H1 (cell line): Measurements from ENCODE around the gene MSI2. TPM values are rescaled to one million over a fixed set of nuclear protein-coding genes. Genes with fewer than 3 reads are reported as not detected.

Source experiments
- CTCF ChIA-PET: fragments of 300-600 bp; sonication (Branson Sonifier 250); formaldehyde crosslinking; loops from one replicate; lab custom pipeline; 2021; ENCODE audit not compliant: partially characterized antibody; lab: Charles Lee
- POLR2A ChIA-PET: fragments of 300-600 bp; sonication (Branson Sonifier 250); formaldehyde crosslinking; loops from one replicate; lab custom pipeline; 2021; ENCODE audit warnings: inconsistent platforms; ENCODE audit not compliant: partially characterized antibody; lab: Charles Lee
- DNase-seq, 2 experiments: peaks; one replicate each; pipeline versions ENCODE4 v3.0.0 to v3.0.0-alpha.2; 2010 to 2022; ENCODE audit warnings: low spot score in 2 of 2, low read depth in 1 of 2, mixed read lengths in 1 of 2
- FAIRE-seq: peaks from 2 replicates; lab custom pipeline; 2011; peaks lifted over from hg19 to GRCh38; lab: Jason Lieb, UNC
- H2AFZ ChIP-seq: 2 replicates; pipeline ENCODE4 v1.8.1; 2012; ENCODE audit warnings: low read length, inconsistent platforms
- H2AK5ac ChIP-seq: 2 replicates; pipeline ENCODE4 v1.6.1; 2013; ENCODE audit warnings: low read depth, low read length
- H2BK120ac ChIP-seq: replicated peaks from 2 replicates; pipeline ENCODE3; 2013; ENCODE audit warnings: low read depth, low read length, inconsistent platforms
- H2BK12ac ChIP-seq: 2 replicates; pipeline ENCODE4 v1.6.1; 2013; ENCODE audit warnings: low read depth, low read length
- H2BK15ac ChIP-seq: 2 replicates; pipeline ENCODE4 v1.6.1; 2013; ENCODE audit warnings: low read length
- H2BK20ac ChIP-seq: 2 replicates; pipeline ENCODE4 v1.6.1; 2013; ENCODE audit warnings: low read length
- H2BK5ac ChIP-seq: 2 replicates; pipeline ENCODE4 v1.6.1; 2013; ENCODE audit warnings: low read depth, low read length
- H3K14ac ChIP-seq: 2 replicates; pipeline ENCODE4 v1.6.1; 2013; ENCODE audit warnings: inconsistent platforms; ENCODE audit not compliant: insufficient read length
- H3K18ac ChIP-seq: 2 replicates; pipeline ENCODE4 v1.6.1; 2013; ENCODE audit warnings: low read length; ENCODE audit errors: extremely low read depth
- H3K23ac ChIP-seq: 2 replicates; pipeline ENCODE4 v1.6.1; 2013; ENCODE audit warnings: inconsistent platforms; ENCODE audit not compliant: insufficient read length
- H3K23me2 ChIP-seq: 2 replicates; pipeline ENCODE4 v1.6.1; 2013; ENCODE audit warnings: low read depth, low read length
- H3K27ac ChIP-seq: 2 replicates; pipeline ENCODE4 v1.6.1; 2011; ENCODE audit warnings: low read depth, low read length, inconsistent platforms
- H3K27me3 ChIP-seq, 4 experiments: replicated peaks in 1 of 4; 1 replicate in 1 of 4; 2 replicates in 3 of 4; pipeline versions ENCODE4 v1.6.1 to v1.8.1; 2011 to 2013; ENCODE audit warnings: low read length in 3 of 4, mild to moderate bottlenecking in 3 of 4, inconsistent platforms in 2 of 4, mixed read lengths in 2 of 4, moderate library complexity in 1 of 4; ENCODE audit not compliant: control insufficient read depth in 3 of 4, insufficient read depth in 3 of 4; ENCODE audit errors: extremely low read depth in 1 of 4
- H3K36me3 ChIP-seq, 4 experiments: 2 replicates each; pipeline versions ENCODE4 v1.6.1 to v1.8.1; 2011 to 2013; ENCODE audit warnings: mild to moderate bottlenecking in 4 of 4, low read length in 3 of 4, moderate library complexity in 2 of 4, control low read depth in 1 of 4, inconsistent platforms in 1 of 4; ENCODE audit not compliant: insufficient read depth in 4 of 4, control insufficient read depth in 2 of 4
- H3K4ac ChIP-seq: replicated peaks from 2 replicates; pipeline ENCODE3; 2013; ENCODE audit warnings: low read length, low read depth, mixed read lengths, inconsistent platforms; ENCODE audit not compliant: insufficient read length
- H3K4me1 ChIP-seq, 4 experiments: replicated peaks in 1 of 4; 1 replicate in 1 of 4; 2 replicates in 3 of 4; pipeline versions ENCODE4 v1.6.1 to v1.8.1; 2011 to 2013; ENCODE audit warnings: low read length in 3 of 4, inconsistent platforms in 2 of 4, mixed read lengths in 1 of 4; ENCODE audit not compliant: insufficient read depth in 4 of 4, control insufficient read depth in 3 of 4
- H3K4me2 ChIP-seq, 2 experiments: 2 replicates each; pipeline versions ENCODE4 v1.6.1 to v1.8.1; 2011 to 2013; ENCODE audit warnings: low read depth in 2 of 2, low read length in 2 of 2, control low read depth in 1 of 2, inconsistent platforms in 1 of 2, mild to moderate bottlenecking in 1 of 2; ENCODE audit not compliant: insufficient read depth in 1 of 2
- H3K4me3 ChIP-seq, 4 experiments: fragments of 200-600, 300-600 bp in 1 of 4; sonication (generic), shearing (Covaris generic), sonication (Bioruptor Twin) in 1 of 4; 2 replicates each; pipeline versions ENCODE4 v1.5.1 to v1.8.1; 2011 to 2016; ENCODE audit warnings: low read length in 4 of 4, low read depth in 3 of 4, control low read depth in 2 of 4, inconsistent platforms in 2 of 4, mild to moderate bottlenecking in 2 of 4, mixed read lengths in 1 of 4, moderate library complexity in 1 of 4; ENCODE audit not compliant: insufficient read depth in 2 of 4; ENCODE audit errors: extremely low read depth in 1 of 4
- H3K56ac ChIP-seq: replicated peaks from 2 replicates; pipeline ENCODE3; 2013; ENCODE audit warnings: low read depth, mild to moderate bottlenecking, mixed read lengths, low read length, inconsistent platforms; ENCODE audit not compliant: insufficient read length
- H3K79me1 ChIP-seq: 2 replicates; pipeline ENCODE4 v1.6.1; 2013; ENCODE audit warnings: low read depth, low read length, control low read depth
- H3K79me2 ChIP-seq, 2 experiments: 2 replicates each; pipeline versions ENCODE4 v1.6.1 to v1.8.1; 2012 to 2013; ENCODE audit warnings: low read length in 2 of 2, mild to moderate bottlenecking in 2 of 2, inconsistent platforms in 1 of 2; ENCODE audit not compliant: insufficient read depth in 2 of 2, control insufficient read depth in 1 of 2
- H3K9ac ChIP-seq, 4 experiments: replicated peaks in 1 of 4; 1 replicate in 1 of 4; 2 replicates in 3 of 4; pipeline versions ENCODE4 v1.6.1 to v1.8.1; 2011 to 2013; ENCODE audit warnings: low read depth in 3 of 4, low read length in 3 of 4, control low read depth in 2 of 4, mild to moderate bottlenecking in 2 of 4, moderate library complexity in 2 of 4, inconsistent platforms in 1 of 4; ENCODE audit errors: extremely low read depth in 1 of 4
- H3K9me3 ChIP-seq, 2 experiments: 2 replicates each; pipeline versions ENCODE4 v1.6.1 to v1.8.1; 2012 to 2013; ENCODE audit warnings: mild to moderate bottlenecking in 2 of 2, moderate library complexity in 2 of 2, control low read depth in 1 of 2, inconsistent platforms in 1 of 2, low read depth in 1 of 2, low read length in 1 of 2, mixed read lengths in 1 of 2; ENCODE audit not compliant: insufficient read depth in 2 of 2
- H4K20me1 ChIP-seq, 2 experiments: replicated peaks in 1 of 2; 2 replicates each; pipeline versions ENCODE3 to v1.8.1; 2011 to 2013; ENCODE audit warnings: inconsistent platforms in 2 of 2, low read length in 2 of 2, mild to moderate bottlenecking in 1 of 2; ENCODE audit not compliant: insufficient read depth in 2 of 2, control insufficient read depth in 1 of 2
- H4K5ac ChIP-seq: 2 replicates; pipeline ENCODE4 v1.6.1; 2013; ENCODE audit warnings: low read length, low read depth, mixed read lengths, inconsistent platforms; ENCODE audit not compliant: insufficient read length
- H4K8ac ChIP-seq: 2 replicates; pipeline ENCODE4 v1.8.0; 2013; ENCODE audit warnings: mild to moderate bottlenecking, moderate library complexity, low read length, inconsistent platforms; ENCODE audit not compliant: insufficient read depth; ENCODE audit errors: extremely low read depth
- H4K91ac ChIP-seq: replicated peaks from 2 replicates; pipeline ENCODE3; 2013; ENCODE audit warnings: low read length, mixed read lengths, inconsistent platforms; ENCODE audit not compliant: insufficient read length
- BCL11A ChIP-seq, 2 experiments: IDR thresholded peaks; one replicate each; pipeline ENCODE4 v1.6.1; 2011; ENCODE audit warnings: low read depth in 2 of 2, low read length in 2 of 2, mild to moderate bottlenecking in 2 of 2
- CBX5 ChIP-seq: fragments of 300-800, 300-1000 bp; sonication (generic); IDR thresholded peaks from 2 replicates; pipeline ENCODE4 v1.7.1; 2016; ENCODE audit warnings: antibody characterized with exemption, low read length, low read depth
- WGBS, 2 experiments: shearing (Covaris generic) in 1 of 2; methylation state at CpG; one replicate each; pipeline versions ENCODE4 v1.1.6 to v1.1.7; 2013 to 2015; ENCODE audit warnings: low lambda C conversion rate in 2 of 2, mixed read lengths in 2 of 2, inconsistent platforms in 1 of 2, low coverage in 1 of 2, missing lambda C conversion rate in 1 of 2; ENCODE audit not compliant: insufficient replicate concordance in 2 of 2, insufficient coverage in 1 of 2, insufficient read length in 1 of 2; ENCODE audit errors: extremely low coverage in 1 of 2, missing lambda C conversion rate in 1 of 2; 5-methylcytosine and 5-hydroxymethylcytosine counted together
- polyA plus RNA-seq, 7 experiments: library from polyadenylated mRNA; depleted of rRNA in 3 of 7; stranded (reverse) in 5 of 7; unstranded in 2 of 7; fragments of >200 nt in 5 of 7; fragments of 200-250 nt in 2 of 7; gene quantifications; 1 replicate in 5 of 7; 2 replicates in 1 of 7; 4 replicates in 1 of 7; pipeline versions ENCODE4 v1.2.1 to v1.2.3, GENCODE V29; 2011 to 2013; ENCODE audit warnings: missing spikeins in 2 of 7, mixed read lengths in 2 of 7
- total RNA-seq: library from RNA; stranded (reverse); fragmentation: NEBNext Ultra II Directional; extraction: Animal tissue kit (Norgen Biotek cat#: 25700); gene quantifications from 2 replicates; pipeline ENCODE4 v1.2.1, GENCODE V29; 2021

MSI2 gene
- total and polyA plus RNA-seq, 2 of the 8 experiments (the other 6 are each of a cell fraction or from before 2014, with no cell fraction given) = 36.7 to 80.6 TPM

GRCh38 chr17:57408071-57408811, 151.9 kb downstream of the MSI2 start:
- H2BK120ac ChIP-seq = no peak overlapping the region
- H3K4me1 ChIP-seq = peaks cover 12 to 27% (median 26%) of the 10 kb centered on the region in 4 experiments
- POLR2A ChIA-PET = interaction anchor here (0.6 to 1.7 kb wide), 5 partner anchors 10 to 180 kb away, joined by 3 to 8 read pairs (median 3); no protein-coding TSS in a partner anchor
- H3K4me3 ChIP-seq = peak overlapping the region in 1 of 4 experiments; percentile 39; a peak in 2 of 8 replicates
- no peak overlapping the region for H3K4ac ChIP-seq
- H3K23ac ChIP-seq = no peak overlapping the region
- H3K14ac ChIP-seq = no peak overlapping the region
- no peak overlapping the region; the same call in 1 of the 2 replicates for H3K18ac ChIP-seq
- peaks cover 1 to 5% of the 10 kb centered on the region in 2 experiments for H4K20me1 ChIP-seq
- no peak overlapping the region for H4K5ac ChIP-seq
- 0 out of 2 replicates have a peak overlapping the region, but pooled peaks have one; percentile 68 for H2AK5ac ChIP-seq
- H2BK20ac ChIP-seq = 0 out of 2 replicates have a peak overlapping the region, but pooled peaks have one; percentile 10
- no peaks in the 10 kb centered on the region for H3K36me3 ChIP-seq
- 0 out of 2 replicates have a peak, but pooled peaks cover 2% of the 10 kb centered on the region for H3K79me1 ChIP-seq
- peak overlapping the region; percentile 52 to 71; a peak in 3 of 4 replicates for H3K4me2 ChIP-seq
- 43% methylated on average over 11 of the region's 13 CpGs; no CpG with 5 or more reads in 1 of the 2 experiments for WGBS, 2 experiments
- H2BK12ac ChIP-seq = no peak overlapping the region
- no peaks in the 10 kb centered on the region for H3K9me3 ChIP-seq
- no peak overlapping the region for H3K56ac ChIP-seq
- no peak overlapping the region for H2AFZ ChIP-seq
- no peak for FAIRE-seq
- H4K8ac ChIP-seq = no peak overlapping the region
- no peaks in the 10 kb centered on the region for H3K27me3 ChIP-seq
- H3K79me2 ChIP-seq = peaks cover 0 to 46% of the 10 kb centered on the region in 2 experiments; a peak in 2 of 4 replicates
- no peaks in the 10 kb centered on the region; the same call in 1 of the 2 replicates for H3K23me2 ChIP-seq
- no peak overlapping the region for H2BK15ac ChIP-seq
- peak overlapping the region; percentile 62 for H3K27ac ChIP-seq
- DNase-seq = no peak
- peak overlapping the region; percentile 37 for H4K91ac ChIP-seq
- CTCF ChIA-PET = interaction anchor here (0.6 to 3.5 kb wide), 13 partner anchors 9 to 374 kb away, joined by 3 to 14 read pairs (median 3); no protein-coding TSS in a partner anchor
- peak overlapping the region in 1 of 4 experiments; percentile 58; a peak in 2 of 7 replicates for H3K9ac ChIP-seq
- no peak overlapping the region for H2BK5ac ChIP-seq
- TF ChIP-seq BCL11A (IDR thresholded peaks at IDR 0.05; ENCODE audit: low read depth in 2 of 2, low read length in 2 of 2) = no peak
- no peak for TF ChIP-seq CBX5
